Thoracic aorta (tissue), 2 donors: Measurements from ENCODE around the gene DUSP8. TPM values are rescaled to one million over a fixed set of nuclear protein-coding genes. Genes with fewer than 3 reads are reported as not detected.

ENCODE experiments used
- ATAC-seq: fragments of 150-250 bp; one replicate; pipeline ENCODE4 v1.8.0; 2017; ENCODE audit warnings: low read depth; ENCODE audit not compliant: insufficient number of reproducible peaks, low FRiP score
- DNase-seq: peaks from one replicate; pipeline ENCODE4 v3.0.0-alpha.2; 2020; ENCODE audit warnings: low spot score
- H3K27ac ChIP-seq, 2 donors: fragments of 200-600 bp; sonication (generic); 1 replicate in 1 of 2; 2 replicates in 1 of 2; pipeline ENCODE4 v1.5.1; 2016; ENCODE audit warnings: mild to moderate bottlenecking in 2 of 2, moderate library complexity in 2 of 2
- H3K27me3 ChIP-seq: fragments of 200-600 bp; sonication (generic); replicated peaks from 2 replicates; pipeline ENCODE4 v1.6.0; 2016; ENCODE audit warnings: mild to moderate bottlenecking; ENCODE audit not compliant: insufficient read depth
- H3K36me3 ChIP-seq: fragments of 200-600 bp; sonication (generic); one replicate; pipeline ENCODE4 v1.5.1; 2016
- H3K4me1 ChIP-seq, 2 donors: fragments of 200-600 bp; sonication (generic); 1 replicate in 1 of 2; 2 replicates in 1 of 2; pipeline versions ENCODE4 v1.5.1 to v1.6.0; 2016; ENCODE audit warnings: low read depth in 2 of 2, mild to moderate bottlenecking in 1 of 2; ENCODE audit not compliant: control insufficient read depth in 1 of 2
- H3K4me3 ChIP-seq: fragments of 200-600 bp; sonication (generic); 2 replicates; pipeline ENCODE4 v1.5.1; 2016; ENCODE audit warnings: mild to moderate bottlenecking
- H3K9me3 ChIP-seq: fragments of 200-600 bp; sonication (generic); 2 replicates; pipeline ENCODE4 v1.5.1; 2016
- total RNA-seq, 2 donors: library from RNA; depleted of rRNA; stranded (reverse); fragments of >200 nt; gene quantifications; one replicate each; pipeline versions ENCODE4 v1.1.0 to v1.2.3, GENCODE V29; 2016
- TF ChIP-seq, protein P1 (sequence below): fragments of 200-600 bp; sonication (generic); IDR thresholded peaks from one replicate; pipeline ENCODE4 v1.5.1; 2019; ENCODE audit warnings: antibody characterized with exemption

The DUSP8 gene
- total RNA-seq, 2 donors from 2014 or later = 3.7 to 7.6 TPM

DNA sequence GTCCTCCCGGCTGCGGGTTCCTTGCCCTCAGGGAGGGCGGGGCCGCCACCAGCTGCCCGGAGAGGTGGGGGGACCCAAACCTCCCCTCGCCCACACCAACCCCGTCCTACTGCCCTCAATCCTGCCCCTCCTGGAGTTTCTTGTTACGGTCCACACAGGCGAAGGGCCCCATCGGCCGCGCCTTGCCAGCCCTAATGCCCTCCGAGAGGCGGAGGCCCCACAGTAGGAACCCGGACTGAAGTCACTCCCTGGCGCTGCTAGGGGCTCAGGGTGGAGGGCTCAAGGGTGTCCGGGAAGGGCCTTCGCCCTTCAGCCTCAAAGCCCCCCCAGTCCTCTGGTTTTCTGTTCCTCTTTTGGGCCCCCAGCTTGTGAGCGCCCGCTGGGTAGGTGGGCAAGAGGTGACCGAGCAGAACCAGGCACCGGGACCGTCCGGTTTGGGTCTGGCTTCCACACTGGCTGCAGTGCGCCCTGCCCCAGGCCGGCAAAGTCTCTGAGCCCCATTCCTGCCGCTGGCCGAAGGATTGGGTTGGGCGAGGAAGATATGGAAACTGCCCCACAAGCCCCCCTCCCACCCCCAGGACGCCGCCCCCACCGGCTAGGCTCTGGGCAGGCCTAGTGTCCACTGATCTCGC, 24.5 kb downstream of the DUSP8 start:
- TF ChIP-seq, protein P1, sequence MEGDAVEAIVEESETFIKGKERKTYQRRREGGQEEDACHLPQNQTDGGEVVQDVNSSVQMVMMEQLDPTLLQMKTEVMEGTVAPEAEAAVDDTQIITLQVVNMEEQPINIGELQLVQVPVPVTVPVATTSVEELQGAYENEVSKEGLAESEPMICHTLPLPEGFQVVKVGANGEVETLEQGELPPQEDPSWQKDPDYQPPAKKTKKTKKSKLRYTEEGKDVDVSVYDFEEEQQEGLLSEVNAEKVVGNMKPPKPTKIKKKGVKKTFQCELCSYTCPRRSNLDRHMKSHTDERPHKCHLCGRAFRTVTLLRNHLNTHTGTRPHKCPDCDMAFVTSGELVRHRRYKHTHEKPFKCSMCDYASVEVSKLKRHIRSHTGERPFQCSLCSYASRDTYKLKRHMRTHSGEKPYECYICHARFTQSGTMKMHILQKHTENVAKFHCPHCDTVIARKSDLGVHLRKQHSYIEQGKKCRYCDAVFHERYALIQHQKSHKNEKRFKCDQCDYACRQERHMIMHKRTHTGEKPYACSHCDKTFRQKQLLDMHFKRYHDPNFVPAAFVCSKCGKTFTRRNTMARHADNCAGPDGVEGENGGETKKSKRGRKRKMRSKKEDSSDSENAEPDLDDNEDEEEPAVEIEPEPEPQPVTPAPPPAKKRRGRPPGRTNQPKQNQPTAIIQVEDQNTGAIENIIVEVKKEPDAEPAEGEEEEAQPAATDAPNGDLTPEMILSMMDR = no peak
- H3K4me1 ChIP-seq = peaks cover 22 to 36% of the 10 kb centered on the region in 2 donors
- H3K27ac ChIP-seq = peak overlapping the region; percentile 84 to 87
- H3K9me3 ChIP-seq = no peaks in the 10 kb centered on the region
- ATAC-seq (no peak), DNase-seq (no peak)
- H3K36me3 ChIP-seq = no peaks in the 10 kb centered on the region
- H3K27me3 ChIP-seq = no peaks in the 10 kb centered on the region
- H3K4me3 ChIP-seq = peak overlapping the region; percentile 76

DNA sequence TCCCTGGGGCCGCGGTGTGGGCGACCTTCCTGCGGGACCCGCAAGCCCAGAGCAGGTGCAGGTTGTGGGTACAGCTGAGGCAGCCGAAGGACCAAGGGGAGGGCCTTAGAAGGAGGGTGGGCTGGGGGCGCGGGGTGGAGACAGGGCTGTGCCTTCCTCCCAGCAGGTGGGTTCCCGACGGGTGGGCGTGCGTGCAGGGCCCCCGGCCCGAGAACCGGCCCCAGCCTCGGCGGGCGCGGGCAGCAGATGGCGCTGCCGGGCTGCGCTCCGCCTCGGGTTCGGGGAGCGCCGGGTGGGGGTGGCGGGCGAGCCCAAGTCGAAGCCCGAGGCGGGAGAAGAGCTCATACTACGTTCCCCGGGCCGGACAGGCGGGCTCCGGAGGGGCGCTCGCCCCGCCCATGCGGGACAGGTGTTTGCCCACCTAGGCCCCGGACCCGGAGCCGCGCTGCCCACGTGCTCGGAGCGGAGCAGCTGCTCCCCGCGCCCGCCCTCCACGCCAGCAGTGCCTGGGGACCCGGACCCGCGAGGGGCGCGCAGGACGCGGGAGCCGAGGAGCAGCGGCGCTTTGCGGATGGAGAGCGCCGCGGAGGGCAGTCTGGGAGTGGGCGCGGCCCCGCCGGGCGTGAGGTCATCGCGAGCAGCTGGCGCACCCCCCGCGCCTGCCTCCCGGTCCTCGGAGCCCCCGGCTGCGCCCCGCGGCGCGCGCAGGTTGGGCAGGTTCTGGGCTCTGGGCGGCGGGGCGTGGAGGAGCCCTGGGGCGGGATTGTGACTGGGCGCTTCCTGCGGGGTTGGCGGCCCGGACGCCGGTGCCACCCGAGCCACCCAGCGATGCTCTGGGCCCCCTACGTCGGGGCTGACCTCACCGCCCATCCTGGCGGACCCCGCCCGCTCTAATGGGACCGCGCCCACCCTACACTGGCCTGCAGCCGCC, 25.3 kb downstream of the DUSP8 start:
- no peaks in the 10 kb centered on the region for H3K9me3 ChIP-seq
- TF ChIP-seq, protein P1 = peak; percentile 90
- DNase-seq = no peak
- ATAC-seq = peak; percentile 18
- peaks cover 18 to 31% of the 10 kb centered on the region in 2 donors for H3K4me1 ChIP-seq
- H3K27me3 ChIP-seq = no peaks in the 10 kb centered on the region
- peak overlapping the region; percentile 76 for H3K4me3 ChIP-seq
- no peaks in the 10 kb centered on the region for H3K36me3 ChIP-seq
- peak overlapping the region; percentile 84 to 87 for H3K27ac ChIP-seq

DNA sequence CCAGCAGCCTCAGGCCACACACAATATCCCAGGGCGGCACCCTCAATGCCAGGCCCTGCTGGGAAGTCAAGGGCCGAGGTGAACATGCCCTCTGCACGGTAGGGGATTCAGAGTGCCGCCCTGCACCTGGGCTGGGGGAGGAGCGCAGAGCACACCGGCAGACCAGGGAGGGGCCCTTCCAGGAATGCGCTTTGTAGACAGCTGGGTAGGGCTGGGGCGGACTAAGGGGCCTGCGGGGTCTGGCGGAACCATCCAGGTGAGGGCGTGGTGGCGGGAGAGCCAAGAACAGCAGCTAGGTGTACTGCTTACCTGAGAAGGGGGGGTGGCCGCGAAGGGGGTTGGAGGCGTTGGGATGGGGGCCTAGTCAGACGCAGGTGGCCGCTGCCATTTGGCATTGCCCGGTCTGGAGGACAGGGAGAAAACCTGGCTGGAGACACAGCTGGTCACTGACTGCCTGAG, 26.0 kb downstream of the DUSP8 start:
- Histone ChIP-seq H3K4me1 (peaks cover 18 to 31% of the 10 kb centered on the region in 2 donors), H3K4me3 (no peak overlapping the region)
- TF ChIP-seq, protein P1 = no peak

DNA sequence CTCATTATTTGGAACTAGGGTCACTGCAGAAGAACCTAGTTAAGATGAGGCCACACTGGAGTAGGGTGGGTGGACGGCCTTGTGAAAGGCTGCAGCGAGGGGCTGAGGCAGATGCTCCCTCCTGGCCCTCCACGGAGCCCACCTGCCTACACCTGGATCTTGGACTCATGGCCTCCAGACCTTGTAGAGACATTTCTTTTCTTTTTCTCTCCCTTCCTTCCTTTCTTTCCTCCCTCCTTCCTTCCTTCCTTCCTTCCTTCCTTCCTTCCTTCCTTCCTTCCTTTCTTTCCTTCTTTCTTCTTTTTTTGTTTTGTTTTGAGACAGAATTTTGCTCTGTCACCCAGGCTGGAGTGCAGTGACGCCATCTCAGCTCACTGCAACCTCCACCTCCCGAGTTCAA, 26.6 kb downstream of the DUSP8 start:
- no peak for ATAC-seq
- Histone ChIP-seq H3K36me3 (no peaks in the 10 kb centered on the region), H3K4me3 (no peak overlapping the region), H3K27me3 (no peaks in the 10 kb centered on the region), H3K9me3 (no peaks in the 10 kb centered on the region), H3K27ac (no peak overlapping the region), H3K4me1 (peaks cover 18 to 31% of the 10 kb centered on the region in 2 donors)
- DNase-seq = no peak
- TF ChIP-seq, protein P1 = no peak

More for the DNA sequence above, 26.0 kb downstream of the DUSP8 start:
- Histone ChIP-seq H3K27me3 (no peaks in the 10 kb centered on the region), H3K9me3 (no peaks in the 10 kb centered on the region), H3K27ac (no peak overlapping the region), H3K36me3 (no peaks in the 10 kb centered on the region)
- DNase-seq (no peak), ATAC-seq (no peak)

DNA sequence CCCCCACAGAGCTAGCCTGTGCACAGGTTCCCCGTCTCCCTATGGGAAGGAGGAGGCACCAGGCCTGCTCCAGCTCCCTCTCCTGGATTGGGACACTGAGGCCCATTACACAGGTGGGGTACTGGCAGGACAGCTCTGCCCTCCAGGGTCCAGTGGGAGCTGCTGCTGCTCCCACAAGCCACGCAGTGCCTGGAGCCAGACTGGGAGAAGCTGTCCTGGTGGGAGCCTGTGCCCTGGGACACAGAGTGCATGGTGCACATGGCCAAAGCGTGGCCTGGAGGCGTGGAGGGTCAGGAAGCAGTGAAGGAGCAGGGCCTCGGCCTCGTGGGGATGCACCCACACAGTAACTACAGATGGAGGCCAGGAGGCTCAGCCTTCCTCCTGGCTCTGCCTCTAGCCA, 27.5 kb downstream of the DUSP8 start:
- Histone ChIP-seq H3K27ac (no peak overlapping the region), H3K27me3 (no peaks in the 10 kb centered on the region), H3K36me3 (no peaks in the 10 kb centered on the region), H3K4me1 (peaks cover 18 to 31% of the 10 kb centered on the region in 2 donors), H3K4me3 (no peak overlapping the region), H3K9me3 (no peaks in the 10 kb centered on the region)
- ATAC-seq (no peak), DNase-seq (no peak)
- TF ChIP-seq, protein P1 = no peak
